SK-N-SH (cell line): ENCODE data around the gene ALPL. TPM values are rescaled to one million over a fixed set of nuclear protein-coding genes. Genes with fewer than 3 reads are reported as not detected.

Source experiments
- CTCF ChIA-PET: fragments of 300-600, 350-600 bp; formaldehyde crosslinking; extraction: SDS; loops from one replicate; lab custom pipeline; 2021; lab: Yijun Ruan, JAX
- POLR2A ChIA-PET: fragments of 350-600 bp; sonication (Branson Sonifier 250); formaldehyde crosslinking; extraction: SDS; loops from one replicate; lab custom pipeline; 2020; ENCODE audit warnings: antibody characterized with exemption, inconsistent platforms; lab: Yijun Ruan, JAX
- DNase-seq: peaks from one replicate; pipeline ENCODE4 v3.0.0; 2012
- H2AFZ ChIP-seq: fragments of 200-600 bp; sonication (generic); 2 replicates; pipeline ENCODE4 v1.8.1; 2016; ENCODE audit warnings: antibody characterized with exemption, mild to moderate bottlenecking, low read depth
- H3F3A ChIP-seq: fragments of 200-600 bp; sonication (generic); replicated peaks from 2 replicates; pipeline ENCODE3; 2016; ENCODE audit warnings: antibody characterized with exemption, mild to moderate bottlenecking; ENCODE audit not compliant: insufficient read depth
- H3K27ac ChIP-seq, 2 experiments: fragments of 200-500 bp in 1 of 2; fragments of 200-600 bp in 1 of 2; sonication (Bioruptor generic) in 1 of 2; sonication (generic), shearing (Covaris generic) in 1 of 2; 2 replicates each; pipeline versions ENCODE4 v1.5.1 to v1.6.1; 2014 to 2016; ENCODE audit warnings: low read depth in 2 of 2, inconsistent platforms in 1 of 2, low read length in 1 of 2, mild to moderate bottlenecking in 1 of 2, mixed read lengths in 1 of 2
- H3K27me3 ChIP-seq: fragments of 200-600 bp; sonication (generic), shearing (Covaris generic); 2 replicates; pipeline ENCODE4 v1.6.1; 2016; ENCODE audit warnings: mixed run types; ENCODE audit not compliant: insufficient read depth
- H3K36me3 ChIP-seq, 2 experiments: fragments of 200-500 bp in 1 of 2; fragments of 200-600 bp in 1 of 2; sonication (Bioruptor generic) in 1 of 2; sonication (generic) in 1 of 2; replicated peaks in 1 of 2; 2 replicates each; pipeline versions ENCODE3 to v1.5.1; 2014 to 2016; ENCODE audit warnings: low read length in 1 of 2, mild to moderate bottlenecking in 1 of 2; ENCODE audit not compliant: insufficient read depth in 2 of 2, control insufficient read depth in 1 of 2
- H3K4me1 ChIP-seq, 2 experiments: fragments of 200-500 bp in 1 of 2; fragments of 200-600 bp in 1 of 2; sonication (Bioruptor generic) in 1 of 2; sonication (generic), shearing (Covaris generic) in 1 of 2; 2 replicates each; pipeline versions ENCODE4 v1.5.1 to v1.6.1; 2014 to 2016; ENCODE audit warnings: low read depth in 1 of 2, low read length in 1 of 2, mixed run types in 1 of 2; ENCODE audit not compliant: insufficient read depth in 2 of 2, control insufficient read depth in 1 of 2
- H3K4me2 ChIP-seq: fragments of 200-600 bp; sonication (generic), shearing (Covaris generic); 2 replicates; pipeline ENCODE4 v1.6.1; 2017; ENCODE audit warnings: mixed run types
- H3K4me3 ChIP-seq, 2 experiments: fragments of 200-500 bp in 1 of 2; fragments of 200-600 bp in 1 of 2; sonication (Bioruptor generic) in 1 of 2; sonication (generic), shearing (Covaris generic) in 1 of 2; 2 replicates each; pipeline versions ENCODE4 v1.5.1 to v1.8.1; 2014 to 2016; ENCODE audit warnings: low read depth in 2 of 2, inconsistent platforms in 1 of 2, low read length in 1 of 2, mild to moderate bottlenecking in 1 of 2, mixed read lengths in 1 of 2, moderate library complexity in 1 of 2
- H3K79me2 ChIP-seq: fragments of 200-600 bp; sonication (generic); 2 replicates; pipeline ENCODE4 v1.8.1; 2017; ENCODE audit warnings: mild to moderate bottlenecking; ENCODE audit not compliant: insufficient read depth
- H3K9ac ChIP-seq: fragments of 200-600 bp; sonication (generic); 2 replicates; pipeline ENCODE4 v1.6.1; 2017; ENCODE audit warnings: mixed run types
- H3K9me2 ChIP-seq: fragments of 200-600 bp; sonication (generic); 2 replicates; pipeline ENCODE4 v1.6.1; 2017; ENCODE audit warnings: mixed run types
- H3K9me3 ChIP-seq: fragments of 200-600 bp; sonication (generic); 2 replicates; pipeline ENCODE4 v1.6.1; 2017; ENCODE audit warnings: mixed run types, mild to moderate bottlenecking, moderate library complexity
- H4K20me1 ChIP-seq: fragments of 200-600 bp; sonication (generic); 2 replicates; pipeline ENCODE4 v1.6.1; 2017; ENCODE audit warnings: mild to moderate bottlenecking, mixed run types; ENCODE audit not compliant: insufficient read depth
- CHD2 ChIP-seq: fragments of 150-350 bp; IDR thresholded peaks from 2 replicates; pipeline ENCODE4 v1.6.1; 2018; ENCODE audit warnings: low read length; ENCODE audit not compliant: partially characterized antibody
- ELF1 ChIP-seq: IDR thresholded peaks from 2 replicates; pipeline ENCODE4 v1.4.0; 2012
- EP300 ChIP-seq, 2 experiments: IDR thresholded peaks; 2 replicates each; pipeline versions ENCODE4 v1.4.0 to v1.6.1; 2012; ENCODE audit warnings: borderline replicate concordance in 1 of 2, low read depth in 1 of 2, low read length in 1 of 2
- FOXJ3 ChIP-seq: sonication (generic); formaldehyde crosslinking; IDR thresholded peaks from 2 replicates; pipeline ENCODE4 v1.5.1; 2020; ENCODE audit warnings: mild to moderate bottlenecking, missing genetic modification reagents
- MEF2A ChIP-seq: IDR thresholded peaks from 2 replicates; pipeline ENCODE4 v1.4.0; 2012; ENCODE audit warnings: low read depth, borderline replicate concordance
- NFIC ChIP-seq: IDR thresholded peaks from 2 replicates; pipeline ENCODE4 v1.4.0; 2012; ENCODE audit warnings: borderline replicate concordance
- NRF1 ChIP-seq: IDR thresholded peaks from 2 replicates; pipeline ENCODE4 v1.6.1; 2012; ENCODE audit warnings: low read depth, mild to moderate bottlenecking, low read length
- RAD21 ChIP-seq: IDR thresholded peaks from 2 replicates; pipeline ENCODE4 v1.6.1; 2012; ENCODE audit warnings: mild to moderate bottlenecking, low read length
- TCF12 ChIP-seq: IDR thresholded peaks from 2 replicates; pipeline ENCODE4 v1.4.0; 2012
- WGBS: methylation state at CpG from one replicate; pipeline ENCODE4 v1.1.6; 2017; ENCODE audit warnings: low lambda C conversion rate; 5-methylcytosine and 5-hydroxymethylcytosine counted together
- polyA plus RNA-seq, 3 experiments: library from polyadenylated mRNA; depleted of rRNA; stranded (reverse); fragments of >200 nt; gene quantifications; 2 replicates each; pipeline ENCODE4 v1.2.3, GENCODE V29; 2012
- TF ChIP-seq, protein P1 (sequence below): IDR thresholded peaks from 2 replicates; pipeline ENCODE4; 2012
- TF ChIP-seq, protein P2 (sequence below): fragments of 150-350 bp; IDR thresholded peaks from 2 replicates; pipeline ENCODE4 v1.6.1; 2016; ENCODE audit warnings: mild to moderate bottlenecking, low read depth, low read length
- TF ChIP-seq, protein P3 (sequence below): fragments of 200-600 bp; sonication (generic); IDR thresholded peaks from 2 replicates; pipeline ENCODE4 v1.6.1; 2017; ENCODE audit warnings: antibody characterized with exemption, mild to moderate bottlenecking, moderate library complexity

The ALPL gene
- polyA plus RNA-seq, 1 of the 3 experiments (the other 2 are of a cell fraction): 0.69 TPM

DNA sequence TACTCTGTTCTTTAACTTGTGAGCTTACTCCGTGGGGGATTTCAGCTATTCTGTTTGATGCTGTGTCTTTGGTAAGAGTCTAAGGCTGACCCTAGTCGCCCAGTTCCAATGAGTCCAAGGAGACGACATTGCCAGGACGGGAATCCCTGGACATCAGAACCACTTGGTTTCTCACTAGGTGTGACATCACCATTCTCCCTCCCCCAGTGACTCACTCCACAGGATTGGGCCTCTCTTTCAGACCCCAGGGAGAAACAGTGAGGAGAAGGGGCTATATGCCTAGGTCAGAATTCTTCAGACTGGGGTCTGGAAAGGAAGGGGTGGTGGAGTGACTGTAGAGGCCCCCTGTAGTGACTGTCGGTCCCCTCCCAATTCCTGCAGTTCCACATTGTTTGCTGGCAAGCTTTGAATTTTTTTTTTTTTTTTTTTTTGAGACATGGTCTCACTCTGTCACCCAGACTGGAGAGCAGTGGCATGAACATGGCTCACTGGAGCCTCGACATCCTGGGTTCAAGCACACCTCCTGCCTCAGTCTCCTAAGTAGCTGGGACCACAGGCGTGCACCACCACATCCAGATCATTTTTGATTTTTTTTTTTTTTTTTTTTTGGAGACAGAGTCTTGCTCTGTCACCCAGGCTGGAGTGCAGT lies 21.3 kb downstream of the ALPL start:
- no peak overlapping the region for H3K27ac ChIP-seq
- no peaks in the 10 kb centered on the region for H3F3A ChIP-seq
- H3K9me3 ChIP-seq: no peaks in the 10 kb centered on the region
- no peak overlapping the region for H3K9ac ChIP-seq
- H2AFZ ChIP-seq: no peak overlapping the region
- TF ChIP-seq, protein P1, sequence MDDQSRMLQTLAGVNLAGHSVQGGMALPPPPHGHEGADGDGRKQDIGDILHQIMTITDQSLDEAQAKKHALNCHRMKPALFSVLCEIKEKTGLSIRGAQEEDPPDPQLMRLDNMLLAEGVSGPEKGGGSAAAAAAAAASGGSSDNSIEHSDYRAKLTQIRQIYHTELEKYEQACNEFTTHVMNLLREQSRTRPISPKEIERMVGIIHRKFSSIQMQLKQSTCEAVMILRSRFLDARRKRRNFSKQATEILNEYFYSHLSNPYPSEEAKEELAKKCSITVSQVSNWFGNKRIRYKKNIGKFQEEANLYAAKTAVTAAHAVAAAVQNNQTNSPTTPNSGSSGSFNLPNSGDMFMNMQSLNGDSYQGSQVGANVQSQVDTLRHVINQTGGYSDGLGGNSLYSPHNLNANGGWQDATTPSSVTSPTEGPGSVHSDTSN: no peak
- TF ChIP-seq NFIC (no peak), EP300 (IDR thresholded peaks at IDR 0.05; ENCODE audit: borderline replicate concordance in 1 of 2, low read depth in 1 of 2, low read length in 1 of 2) (no peak), TCF12 (no peak), MEF2A (no peak), NRF1 (no peak), ELF1 (no peak)
- TF ChIP-seq, protein P2, sequence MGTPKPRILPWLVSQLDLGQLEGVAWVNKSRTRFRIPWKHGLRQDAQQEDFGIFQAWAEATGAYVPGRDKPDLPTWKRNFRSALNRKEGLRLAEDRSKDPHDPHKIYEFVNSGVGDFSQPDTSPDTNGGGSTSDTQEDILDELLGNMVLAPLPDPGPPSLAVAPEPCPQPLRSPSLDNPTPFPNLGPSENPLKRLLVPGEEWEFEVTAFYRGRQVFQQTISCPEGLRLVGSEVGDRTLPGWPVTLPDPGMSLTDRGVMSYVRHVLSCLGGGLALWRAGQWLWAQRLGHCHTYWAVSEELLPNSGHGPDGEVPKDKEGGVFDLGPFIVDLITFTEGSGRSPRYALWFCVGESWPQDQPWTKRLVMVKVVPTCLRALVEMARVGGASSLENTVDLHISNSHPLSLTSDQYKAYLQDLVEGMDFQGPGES: no peak
- CTCF ChIA-PET: no interaction called here
- H3K36me3 ChIP-seq: no peaks in the 10 kb centered on the region
- no peak overlapping the region for H3K4me3 ChIP-seq
- H3K27me3 ChIP-seq: peaks cover 11% of the 10 kb centered on the region; the same call in 1 of the 2 replicates
- DNase-seq: no peak
- H3K4me1 ChIP-seq: no peaks in the 10 kb centered on the region
- POLR2A ChIA-PET: no interaction called here
- H3K9me2 ChIP-seq: no peaks in the 10 kb centered on the region
- H3K4me2 ChIP-seq: no peak overlapping the region
- H3K79me2 ChIP-seq: no peaks in the 10 kb centered on the region
- H4K20me1 ChIP-seq: no peaks in the 10 kb centered on the region
- 76% methylated on average over 5 of the region's 7 CpGs for WGBS

DNA sequence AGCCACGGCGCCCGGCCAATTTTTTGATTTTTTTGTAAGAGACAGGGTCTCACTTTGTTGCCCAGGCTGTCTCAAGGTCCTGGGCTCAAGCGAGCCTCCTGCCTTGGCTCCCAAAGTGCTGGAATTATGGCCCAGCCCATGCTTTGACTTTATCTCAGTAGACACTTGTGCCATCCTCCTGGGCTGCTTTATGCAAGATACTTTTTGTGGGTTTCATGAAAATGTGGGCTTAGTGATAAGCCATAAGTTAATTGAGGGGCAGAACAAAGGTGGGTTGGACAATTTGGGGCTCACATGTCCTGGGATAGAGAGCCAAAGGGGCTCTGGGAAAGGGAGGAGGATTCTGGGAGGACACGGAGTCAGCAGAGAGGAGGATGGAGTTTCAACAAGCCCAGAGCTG lies 22.0 kb downstream of the ALPL start:
- no peak overlapping the region for H3K4me3 ChIP-seq
- 68% methylated on average over 5 of the region's 5 CpGs for WGBS
- no peak overlapping the region for H2AFZ ChIP-seq
- peaks cover 11% of the 10 kb centered on the region; the same call in 1 of the 2 replicates for H3K27me3 ChIP-seq
- H3K9me2 ChIP-seq: no peaks in the 10 kb centered on the region
- no peak overlapping the region for H3K27ac ChIP-seq
- H3K9ac ChIP-seq: no peak overlapping the region
- ChIA-PET POLR2A (no interaction called here), CTCF (interaction anchor here (2.1 to 2.2 kb wide), 2 partner anchors 10 to 161 kb away, joined by 5 read pairs; no protein-coding TSS in a partner anchor)
- TF ChIP-seq, protein P3, sequence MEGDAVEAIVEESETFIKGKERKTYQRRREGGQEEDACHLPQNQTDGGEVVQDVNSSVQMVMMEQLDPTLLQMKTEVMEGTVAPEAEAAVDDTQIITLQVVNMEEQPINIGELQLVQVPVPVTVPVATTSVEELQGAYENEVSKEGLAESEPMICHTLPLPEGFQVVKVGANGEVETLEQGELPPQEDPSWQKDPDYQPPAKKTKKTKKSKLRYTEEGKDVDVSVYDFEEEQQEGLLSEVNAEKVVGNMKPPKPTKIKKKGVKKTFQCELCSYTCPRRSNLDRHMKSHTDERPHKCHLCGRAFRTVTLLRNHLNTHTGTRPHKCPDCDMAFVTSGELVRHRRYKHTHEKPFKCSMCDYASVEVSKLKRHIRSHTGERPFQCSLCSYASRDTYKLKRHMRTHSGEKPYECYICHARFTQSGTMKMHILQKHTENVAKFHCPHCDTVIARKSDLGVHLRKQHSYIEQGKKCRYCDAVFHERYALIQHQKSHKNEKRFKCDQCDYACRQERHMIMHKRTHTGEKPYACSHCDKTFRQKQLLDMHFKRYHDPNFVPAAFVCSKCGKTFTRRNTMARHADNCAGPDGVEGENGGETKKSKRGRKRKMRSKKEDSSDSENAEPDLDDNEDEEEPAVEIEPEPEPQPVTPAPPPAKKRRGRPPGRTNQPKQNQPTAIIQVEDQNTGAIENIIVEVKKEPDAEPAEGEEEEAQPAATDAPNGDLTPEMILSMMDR: no peak
- TF ChIP-seq RAD21: no peak
- no peak for TF ChIP-seq CHD2
- TF ChIP-seq FOXJ3: no peak
- H3K4me1 ChIP-seq: no peaks in the 10 kb centered on the region
- H4K20me1 ChIP-seq: no peaks in the 10 kb centered on the region
- no peaks in the 10 kb centered on the region for H3F3A ChIP-seq
- H3K79me2 ChIP-seq: no peaks in the 10 kb centered on the region
- no peak overlapping the region for H3K4me2 ChIP-seq
- no peak for DNase-seq
- no peaks in the 10 kb centered on the region for H3K36me3 ChIP-seq
- no peaks in the 10 kb centered on the region for H3K9me3 ChIP-seq
